B cell (primary cell): Measurements from ENCODE around the gene KRTAP10-1.

ENCODE experiments used
- EZH2 ChIP-seq: IDR thresholded peaks from 2 replicates; pipeline ENCODE4 v1.6.1; 2012; ENCODE audit warnings: borderline replicate concordance, low read depth, mild to moderate bottlenecking, moderate library complexity, low read length; ENCODE audit not compliant: insufficient read depth, poor library complexity, severe bottlenecking
- TF ChIP-seq, protein P1 (sequence below): fragments of 200-600 bp; IDR thresholded peaks from one replicate; pipeline ENCODE4 v1.8.0; 2022; ENCODE audit warnings: antibody characterized with exemption, mild to moderate bottlenecking

DNA sequence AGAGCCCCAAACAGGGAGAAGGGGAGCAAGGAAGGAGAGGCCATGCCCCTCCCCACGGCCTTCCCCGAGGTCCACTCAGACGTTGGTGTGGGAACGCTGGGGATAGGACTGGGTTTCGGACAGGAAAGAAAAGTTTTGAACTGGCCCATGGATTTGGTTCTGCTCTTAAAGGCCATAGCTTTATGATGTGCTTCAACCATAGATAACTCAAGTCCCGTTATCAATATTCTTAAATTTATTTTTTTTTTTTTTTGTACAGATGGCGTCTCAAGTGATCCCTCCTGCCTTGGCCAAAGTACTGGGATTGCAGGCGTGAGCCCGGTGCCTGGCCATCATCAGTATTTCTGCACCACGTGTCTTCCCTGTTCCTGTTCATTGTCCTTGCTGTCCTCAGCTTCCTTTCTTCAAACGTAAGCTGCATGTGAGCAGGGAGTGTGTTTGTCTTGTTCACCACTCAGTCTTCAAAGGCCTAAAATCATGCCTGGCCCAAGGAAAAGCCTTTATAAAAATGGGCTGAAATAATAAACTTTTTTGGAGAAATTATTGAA, 820 bp upstream of the KRTAP10-1 start:
- TF ChIP-seq, protein P1, sequence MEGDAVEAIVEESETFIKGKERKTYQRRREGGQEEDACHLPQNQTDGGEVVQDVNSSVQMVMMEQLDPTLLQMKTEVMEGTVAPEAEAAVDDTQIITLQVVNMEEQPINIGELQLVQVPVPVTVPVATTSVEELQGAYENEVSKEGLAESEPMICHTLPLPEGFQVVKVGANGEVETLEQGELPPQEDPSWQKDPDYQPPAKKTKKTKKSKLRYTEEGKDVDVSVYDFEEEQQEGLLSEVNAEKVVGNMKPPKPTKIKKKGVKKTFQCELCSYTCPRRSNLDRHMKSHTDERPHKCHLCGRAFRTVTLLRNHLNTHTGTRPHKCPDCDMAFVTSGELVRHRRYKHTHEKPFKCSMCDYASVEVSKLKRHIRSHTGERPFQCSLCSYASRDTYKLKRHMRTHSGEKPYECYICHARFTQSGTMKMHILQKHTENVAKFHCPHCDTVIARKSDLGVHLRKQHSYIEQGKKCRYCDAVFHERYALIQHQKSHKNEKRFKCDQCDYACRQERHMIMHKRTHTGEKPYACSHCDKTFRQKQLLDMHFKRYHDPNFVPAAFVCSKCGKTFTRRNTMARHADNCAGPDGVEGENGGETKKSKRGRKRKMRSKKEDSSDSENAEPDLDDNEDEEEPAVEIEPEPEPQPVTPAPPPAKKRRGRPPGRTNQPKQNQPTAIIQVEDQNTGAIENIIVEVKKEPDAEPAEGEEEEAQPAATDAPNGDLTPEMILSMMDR: no peak
- TF ChIP-seq EZH2: no peak
